ENCODE results near the gene BCKDK.

GRCh38 chr16:31078597-31079341 is 29.4 kb upstream of the BCKDK start:
- no peak for TF ChIP-seq GLIS3 (CRISPR knock-in tag; IDR thresholded peaks at IDR 0.05)
- no peak for TF ChIP-seq ZFP30 (CRISPR knock-in tag; IDR thresholded peaks at IDR 0.05)
- no peak for TF ChIP-seq ARNTL (CRISPR knock-in tag; IDR thresholded peaks at IDR 0.05; ENCODE audit: borderline replicate concordance, low read depth)
- no peak for TF ChIP-seq ZFP3 (CRISPR knock-in tag; IDR thresholded peaks at IDR 0.05)
- TF ChIP-seq CSRNP3 (CRISPR knock-in tag; IDR thresholded peaks at IDR 0.05), result no peak
- no peak for TF ChIP-seq RARB (CRISPR knock-in tag; IDR thresholded peaks at IDR 0.05)
- no peak for TF ChIP-seq PATZ1 (CRISPR knock-in tag; IDR thresholded peaks at IDR 0.05; ENCODE audit: borderline replicate concordance)
